SK-N-SH (cell line): ENCODE results near the gene NEUROD6. TPM values are rescaled to one million over a fixed set of nuclear protein-coding genes. Genes with fewer than 3 reads are reported as not detected.

Source experiments
- CTCF ChIA-PET: fragments of 300-600, 350-600 bp; formaldehyde crosslinking; extraction: SDS; loops from one replicate; lab custom pipeline; 2021; lab: Yijun Ruan, JAX
- POLR2A ChIA-PET: fragments of 350-600 bp; sonication (Branson Sonifier 250); formaldehyde crosslinking; extraction: SDS; loops from one replicate; lab custom pipeline; 2020; ENCODE audit warnings: antibody characterized with exemption, inconsistent platforms; lab: Yijun Ruan, JAX
- DNase-seq: peaks from one replicate; pipeline ENCODE4 v3.0.0; 2012
- H2AFZ ChIP-seq: fragments of 200-600 bp; sonication (generic); 2 replicates; pipeline ENCODE4 v1.8.1; 2016; ENCODE audit warnings: antibody characterized with exemption, mild to moderate bottlenecking, low read depth
- H3F3A ChIP-seq: fragments of 200-600 bp; sonication (generic); replicated peaks from 2 replicates; pipeline ENCODE3; 2016; ENCODE audit warnings: antibody characterized with exemption, mild to moderate bottlenecking; ENCODE audit not compliant: insufficient read depth
- H3K27ac ChIP-seq, 2 experiments: fragments of 200-500 bp in 1 of 2; fragments of 200-600 bp in 1 of 2; sonication (Bioruptor generic) in 1 of 2; sonication (generic), shearing (Covaris generic) in 1 of 2; 2 replicates each; pipeline versions ENCODE4 v1.5.1 to v1.6.1; 2014 to 2016; ENCODE audit warnings: low read depth in 2 of 2, inconsistent platforms in 1 of 2, low read length in 1 of 2, mild to moderate bottlenecking in 1 of 2, mixed read lengths in 1 of 2
- H3K27me3 ChIP-seq: fragments of 200-600 bp; sonication (generic), shearing (Covaris generic); 2 replicates; pipeline ENCODE4 v1.6.1; 2016; ENCODE audit warnings: mixed run types; ENCODE audit not compliant: insufficient read depth
- H3K36me3 ChIP-seq, 2 experiments: fragments of 200-500 bp in 1 of 2; fragments of 200-600 bp in 1 of 2; sonication (Bioruptor generic) in 1 of 2; sonication (generic) in 1 of 2; replicated peaks in 1 of 2; 2 replicates each; pipeline versions ENCODE3 to v1.5.1; 2014 to 2016; ENCODE audit warnings: low read length in 1 of 2, mild to moderate bottlenecking in 1 of 2; ENCODE audit not compliant: insufficient read depth in 2 of 2, control insufficient read depth in 1 of 2
- H3K4me1 ChIP-seq, 2 experiments: fragments of 200-500 bp in 1 of 2; fragments of 200-600 bp in 1 of 2; sonication (Bioruptor generic) in 1 of 2; sonication (generic), shearing (Covaris generic) in 1 of 2; 2 replicates each; pipeline versions ENCODE4 v1.5.1 to v1.6.1; 2014 to 2016; ENCODE audit warnings: low read depth in 1 of 2, low read length in 1 of 2, mixed run types in 1 of 2; ENCODE audit not compliant: insufficient read depth in 2 of 2, control insufficient read depth in 1 of 2
- H3K4me2 ChIP-seq: fragments of 200-600 bp; sonication (generic), shearing (Covaris generic); 2 replicates; pipeline ENCODE4 v1.6.1; 2017; ENCODE audit warnings: mixed run types
- H3K4me3 ChIP-seq, 2 experiments: fragments of 200-500 bp in 1 of 2; fragments of 200-600 bp in 1 of 2; sonication (Bioruptor generic) in 1 of 2; sonication (generic), shearing (Covaris generic) in 1 of 2; 2 replicates each; pipeline versions ENCODE4 v1.5.1 to v1.8.1; 2014 to 2016; ENCODE audit warnings: low read depth in 2 of 2, inconsistent platforms in 1 of 2, low read length in 1 of 2, mild to moderate bottlenecking in 1 of 2, mixed read lengths in 1 of 2, moderate library complexity in 1 of 2
- H3K79me2 ChIP-seq: fragments of 200-600 bp; sonication (generic); 2 replicates; pipeline ENCODE4 v1.8.1; 2017; ENCODE audit warnings: mild to moderate bottlenecking; ENCODE audit not compliant: insufficient read depth
- H3K9ac ChIP-seq: fragments of 200-600 bp; sonication (generic); 2 replicates; pipeline ENCODE4 v1.6.1; 2017; ENCODE audit warnings: mixed run types
- H3K9me2 ChIP-seq: fragments of 200-600 bp; sonication (generic); 2 replicates; pipeline ENCODE4 v1.6.1; 2017; ENCODE audit warnings: mixed run types
- H3K9me3 ChIP-seq: fragments of 200-600 bp; sonication (generic); 2 replicates; pipeline ENCODE4 v1.6.1; 2017; ENCODE audit warnings: mixed run types, mild to moderate bottlenecking, moderate library complexity
- H4K20me1 ChIP-seq: fragments of 200-600 bp; sonication (generic); 2 replicates; pipeline ENCODE4 v1.6.1; 2017; ENCODE audit warnings: mild to moderate bottlenecking, mixed run types; ENCODE audit not compliant: insufficient read depth
- FOXJ3 ChIP-seq: sonication (generic); formaldehyde crosslinking; IDR thresholded peaks from 2 replicates; pipeline ENCODE4 v1.5.1; 2020; ENCODE audit warnings: mild to moderate bottlenecking, missing genetic modification reagents
- JUND ChIP-seq: IDR thresholded peaks from 2 replicates; pipeline ENCODE4 v1.4.0; 2012
- POLR2AphosphoS5 ChIP-seq: IDR thresholded peaks from 2 replicates; pipeline ENCODE4 v1.6.1; 2012; ENCODE audit warnings: low read depth, low read length
- RAD21 ChIP-seq: IDR thresholded peaks from 2 replicates; pipeline ENCODE4 v1.6.1; 2012; ENCODE audit warnings: mild to moderate bottlenecking, low read length
- TAF1 ChIP-seq: IDR thresholded peaks from 2 replicates; pipeline ENCODE4 v1.6.1; 2012; ENCODE audit warnings: low read depth, mild to moderate bottlenecking, low read length, moderate library complexity, borderline replicate concordance
- TEAD4 ChIP-seq: IDR thresholded peaks from 2 replicates; pipeline ENCODE4 v1.4.0; 2012; ENCODE audit warnings: mild to moderate bottlenecking, borderline replicate concordance; ENCODE audit not compliant: insufficient read depth
- WGBS: methylation state at CpG from one replicate; pipeline ENCODE4 v1.1.6; 2017; ENCODE audit warnings: low lambda C conversion rate; 5-methylcytosine and 5-hydroxymethylcytosine counted together
- polyA plus RNA-seq, 3 experiments: library from polyadenylated mRNA; depleted of rRNA; stranded (reverse); fragments of >200 nt; gene quantifications; 2 replicates each; pipeline ENCODE4 v1.2.3, GENCODE V29; 2012
- TF ChIP-seq, protein P1 (sequence below): fragments of 150-350 bp; IDR thresholded peaks from 2 replicates; pipeline ENCODE4 v1.6.1; 2016; ENCODE audit warnings: mild to moderate bottlenecking, low read depth, low read length
- TF ChIP-seq, protein P2 (sequence below): IDR thresholded peaks from 2 replicates; pipeline ENCODE4 v1.6.1; 2012; ENCODE audit warnings: mild to moderate bottlenecking, low read depth, low read length, moderate library complexity
- TF ChIP-seq, protein P3 (sequence below): IDR thresholded peaks from 2 replicates; pipeline ENCODE4 v1.4.0; 2012; ENCODE audit warnings: low read depth, borderline replicate concordance
- TF ChIP-seq, protein P4 (sequence below): IDR thresholded peaks from 2 replicates; pipeline ENCODE4 v1.4.0; 2012; ENCODE audit warnings: low read depth

Gene NEUROD6
- polyA plus RNA-seq, 1 of the 3 experiments (the other 2 are of a cell fraction) = not detected

DNA sequence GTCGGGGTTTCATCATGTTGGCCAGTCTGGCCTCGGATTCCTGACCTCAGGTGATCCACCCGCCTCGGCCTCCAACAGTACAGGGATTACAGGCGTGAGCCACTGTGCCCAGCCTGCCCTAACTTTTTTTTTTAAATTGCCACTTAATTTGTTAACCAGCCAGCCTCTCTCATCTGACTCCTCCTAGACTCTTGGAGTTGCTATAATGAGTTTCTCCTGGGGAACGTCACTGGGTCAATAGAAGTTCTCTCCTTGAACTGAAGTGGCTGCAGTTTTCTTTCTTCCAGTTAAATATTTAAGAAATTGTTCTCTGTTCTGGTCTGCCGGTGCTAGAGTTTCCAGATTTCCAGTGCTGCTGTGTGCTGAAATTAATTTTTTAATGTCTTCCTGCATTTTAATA, 27.6 kb downstream of the NEUROD6 start:
- Histone ChIP-seq H3K4me3 (no peak overlapping the region), H3K27me3 (peaks cover 28% of the 10 kb centered on the region)

DNA sequence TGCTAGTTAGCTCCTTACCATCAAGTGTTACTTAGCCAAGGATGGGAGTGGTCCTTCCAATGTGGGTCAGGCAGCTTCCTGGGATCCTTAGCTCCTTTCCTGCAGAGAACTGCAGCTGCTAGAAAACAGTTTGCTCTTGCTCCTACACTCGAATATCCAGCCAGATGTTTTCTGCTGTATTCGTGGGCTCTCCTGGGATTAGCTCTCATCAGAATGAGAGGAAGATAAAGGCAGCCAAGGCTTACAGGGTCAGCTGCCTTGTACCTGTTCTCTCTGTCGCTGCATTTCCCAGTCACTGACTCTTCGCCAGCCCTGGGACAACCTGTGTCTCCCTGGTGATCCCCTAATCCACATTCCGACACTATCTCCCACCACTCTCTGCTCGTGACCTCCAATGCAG, 29.0 kb downstream of the NEUROD6 start:
- H3K4me2 ChIP-seq = no peak overlapping the region
- H3K9me2 ChIP-seq = no peaks in the 10 kb centered on the region
- 0% methylated on average over 6 of the region's 6 CpGs for WGBS
- H3K9me3 ChIP-seq = no peaks in the 10 kb centered on the region
- DNase-seq = no peak
- H3K27ac ChIP-seq = no peak overlapping the region
- H3K4me3 ChIP-seq = no peak overlapping the region
- H4K20me1 ChIP-seq = no peaks in the 10 kb centered on the region
- H3K79me2 ChIP-seq = no peaks in the 10 kb centered on the region
- CTCF ChIA-PET = interaction anchor here (1.7 kb wide), 1 partner anchor 177 kb away, joined by 6 read pairs; no protein-coding TSS in a partner anchor
- H3F3A ChIP-seq = no peaks in the 10 kb centered on the region
- TF ChIP-seq TEAD4 = no peak
- no peak for TF ChIP-seq JUND
- TF ChIP-seq POLR2AphosphoS5 = no peak
- no peak for TF ChIP-seq FOXJ3 (CRISPR knock-in tag)
- TF ChIP-seq, protein P1, sequence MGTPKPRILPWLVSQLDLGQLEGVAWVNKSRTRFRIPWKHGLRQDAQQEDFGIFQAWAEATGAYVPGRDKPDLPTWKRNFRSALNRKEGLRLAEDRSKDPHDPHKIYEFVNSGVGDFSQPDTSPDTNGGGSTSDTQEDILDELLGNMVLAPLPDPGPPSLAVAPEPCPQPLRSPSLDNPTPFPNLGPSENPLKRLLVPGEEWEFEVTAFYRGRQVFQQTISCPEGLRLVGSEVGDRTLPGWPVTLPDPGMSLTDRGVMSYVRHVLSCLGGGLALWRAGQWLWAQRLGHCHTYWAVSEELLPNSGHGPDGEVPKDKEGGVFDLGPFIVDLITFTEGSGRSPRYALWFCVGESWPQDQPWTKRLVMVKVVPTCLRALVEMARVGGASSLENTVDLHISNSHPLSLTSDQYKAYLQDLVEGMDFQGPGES = no peak
- TF ChIP-seq, protein P2, sequence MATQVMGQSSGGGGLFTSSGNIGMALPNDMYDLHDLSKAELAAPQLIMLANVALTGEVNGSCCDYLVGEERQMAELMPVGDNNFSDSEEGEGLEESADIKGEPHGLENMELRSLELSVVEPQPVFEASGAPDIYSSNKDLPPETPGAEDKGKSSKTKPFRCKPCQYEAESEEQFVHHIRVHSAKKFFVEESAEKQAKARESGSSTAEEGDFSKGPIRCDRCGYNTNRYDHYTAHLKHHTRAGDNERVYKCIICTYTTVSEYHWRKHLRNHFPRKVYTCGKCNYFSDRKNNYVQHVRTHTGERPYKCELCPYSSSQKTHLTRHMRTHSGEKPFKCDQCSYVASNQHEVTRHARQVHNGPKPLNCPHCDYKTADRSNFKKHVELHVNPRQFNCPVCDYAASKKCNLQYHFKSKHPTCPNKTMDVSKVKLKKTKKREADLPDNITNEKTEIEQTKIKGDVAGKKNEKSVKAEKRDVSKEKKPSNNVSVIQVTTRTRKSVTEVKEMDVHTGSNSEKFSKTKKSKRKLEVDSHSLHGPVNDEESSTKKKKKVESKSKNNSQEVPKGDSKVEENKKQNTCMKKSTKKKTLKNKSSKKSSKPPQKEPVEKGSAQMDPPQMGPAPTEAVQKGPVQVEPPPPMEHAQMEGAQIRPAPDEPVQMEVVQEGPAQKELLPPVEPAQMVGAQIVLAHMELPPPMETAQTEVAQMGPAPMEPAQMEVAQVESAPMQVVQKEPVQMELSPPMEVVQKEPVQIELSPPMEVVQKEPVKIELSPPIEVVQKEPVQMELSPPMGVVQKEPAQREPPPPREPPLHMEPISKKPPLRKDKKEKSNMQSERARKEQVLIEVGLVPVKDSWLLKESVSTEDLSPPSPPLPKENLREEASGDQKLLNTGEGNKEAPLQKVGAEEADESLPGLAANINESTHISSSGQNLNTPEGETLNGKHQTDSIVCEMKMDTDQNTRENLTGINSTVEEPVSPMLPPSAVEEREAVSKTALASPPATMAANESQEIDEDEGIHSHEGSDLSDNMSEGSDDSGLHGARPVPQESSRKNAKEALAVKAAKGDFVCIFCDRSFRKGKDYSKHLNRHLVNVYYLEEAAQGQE = no peak
- TF ChIP-seq, protein P3, sequence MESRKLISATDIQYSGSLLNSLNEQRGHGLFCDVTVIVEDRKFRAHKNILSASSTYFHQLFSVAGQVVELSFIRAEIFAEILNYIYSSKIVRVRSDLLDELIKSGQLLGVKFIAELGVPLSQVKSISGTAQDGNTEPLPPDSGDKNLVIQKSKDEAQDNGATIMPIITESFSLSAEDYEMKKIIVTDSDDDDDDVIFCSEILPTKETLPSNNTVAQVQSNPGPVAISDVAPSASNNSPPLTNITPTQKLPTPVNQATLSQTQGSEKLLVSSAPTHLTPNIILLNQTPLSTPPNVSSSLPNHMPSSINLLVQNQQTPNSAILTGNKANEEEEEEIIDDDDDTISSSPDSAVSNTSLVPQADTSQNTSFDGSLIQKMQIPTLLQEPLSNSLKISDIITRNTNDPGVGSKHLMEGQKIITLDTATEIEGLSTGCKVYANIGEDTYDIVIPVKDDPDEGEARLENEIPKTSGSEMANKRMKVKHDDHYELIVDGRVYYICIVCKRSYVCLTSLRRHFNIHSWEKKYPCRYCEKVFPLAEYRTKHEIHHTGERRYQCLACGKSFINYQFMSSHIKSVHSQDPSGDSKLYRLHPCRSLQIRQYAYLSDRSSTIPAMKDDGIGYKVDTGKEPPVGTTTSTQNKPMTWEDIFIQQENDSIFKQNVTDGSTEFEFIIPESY = no peak
- TF ChIP-seq, protein P4, sequence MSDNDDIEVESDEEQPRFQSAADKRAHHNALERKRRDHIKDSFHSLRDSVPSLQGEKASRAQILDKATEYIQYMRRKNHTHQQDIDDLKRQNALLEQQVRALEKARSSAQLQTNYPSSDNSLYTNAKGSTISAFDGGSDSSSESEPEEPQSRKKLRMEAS = no peak
- no peak for TF ChIP-seq TAF1
- H3K36me3 ChIP-seq = no peaks in the 10 kb centered on the region
- H2AFZ ChIP-seq = no peak overlapping the region
- H3K4me1 ChIP-seq = no peaks in the 10 kb centered on the region; a peak in 1 of 4 replicates
- H3K27me3 ChIP-seq = peaks cover 38% of the 10 kb centered on the region
- H3K9ac ChIP-seq = no peak overlapping the region
- POLR2A ChIA-PET = no interaction called here

More for the DNA sequence above, 27.6 kb downstream of the NEUROD6 start:
- no peaks in the 10 kb centered on the region for H4K20me1 ChIP-seq
- H3K27ac ChIP-seq = no peak overlapping the region
- H2AFZ ChIP-seq = no peak overlapping the region
- no peaks in the 10 kb centered on the region for H3K36me3 ChIP-seq
- no peak for DNase-seq
- no peaks in the 10 kb centered on the region for H3K9me3 ChIP-seq
- CTCF ChIA-PET = no interaction called here
- no peak for TF ChIP-seq RAD21
- 3% methylated on average over 7 of the region's 7 CpGs for WGBS
- H3F3A ChIP-seq = no peaks in the 10 kb centered on the region
- no peak overlapping the region for H3K9ac ChIP-seq
- H3K4me2 ChIP-seq = no peak overlapping the region
- POLR2A ChIA-PET = no interaction called here
- no peaks in the 10 kb centered on the region for H3K9me2 ChIP-seq
- no peaks in the 10 kb centered on the region for H3K79me2 ChIP-seq
- no peaks in the 10 kb centered on the region; a peak in 1 of 4 replicates for H3K4me1 ChIP-seq
